ENCODE measurements around the gene SCO2. TPM values are rescaled to one million over a fixed set of nuclear protein-coding genes. Genes with fewer than 3 reads are reported as not detected.

SCO2 gene
- total RNA-seq, 1 donor: 5.1 TPM

DNA sequence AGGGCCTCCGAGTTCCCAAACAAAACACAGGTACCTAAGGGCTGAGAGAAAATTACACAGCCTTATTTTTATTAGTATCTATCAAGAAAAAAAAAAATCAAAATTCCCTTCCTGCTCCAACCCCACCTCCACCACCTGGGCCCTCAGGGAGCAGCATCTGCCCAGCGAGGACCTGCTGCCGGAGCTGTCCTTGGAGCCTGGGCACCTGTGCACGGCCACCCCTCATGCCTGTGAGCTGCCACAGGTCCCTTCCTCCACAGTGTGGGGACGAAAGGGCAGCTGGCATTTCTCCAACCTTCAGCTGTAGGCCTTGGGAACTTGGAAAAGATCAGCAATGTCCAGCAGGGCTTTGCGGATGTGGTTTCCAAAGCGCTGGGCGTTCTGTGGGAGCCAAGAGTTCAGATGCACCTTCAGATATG is 43.7 kb upstream of the SCO2 start:
- peaks cover 9% of the 10 kb centered on the region for H3K27me3 ChIP-seq (ENCODE audit: insufficient read depth, low read length)
- H3K4me2 ChIP-seq (ENCODE audit: insufficient read depth, low read length): no peak overlapping the region
- no peak overlapping the region for H3K4me3 ChIP-seq (ENCODE audit: insufficient read depth, low read length)
- H3K27ac ChIP-seq (ENCODE audit: low read depth, low read length): no peak overlapping the region
- TF ChIP-seq CTCF (IDR thresholded peaks at IDR 0.05; ENCODE audit: extremely low read depth, low read depth, low read length): no peak
- no peaks in the 10 kb centered on the region for H3K79me2 ChIP-seq (ENCODE audit: insufficient read depth, low read length)
- H2AFZ ChIP-seq (ENCODE audit: low read length): no peak overlapping the region
- H3K4me1 ChIP-seq (ENCODE audit: insufficient read depth, low read length): no peaks in the 10 kb centered on the region
- no peaks in the 10 kb centered on the region for H4K20me1 ChIP-seq (ENCODE audit: insufficient read depth, low read length)
- no peaks in the 10 kb centered on the region for H3K9me3 ChIP-seq (ENCODE audit: low read depth, low read length)
- H3K36me3 ChIP-seq (ENCODE audit: insufficient read depth, low read length): no peaks in the 10 kb centered on the region
- no peak for DNase-seq (ENCODE audit: insufficient read length, low spot score, missing footprints)

GRCh38 chr22:50568626-50569025 is 43.2 kb upstream of the SCO2 start:
- Histone ChIP-seq H3K27me3 (ENCODE audit: insufficient read depth, low read length) (peaks cover 9% of the 10 kb centered on the region), H3K9me3 (ENCODE audit: low read depth, low read length) (no peaks in the 10 kb centered on the region), H3K4me3 (ENCODE audit: insufficient read depth, low read length) (no peak overlapping the region), H3K27ac (ENCODE audit: low read depth, low read length) (no peak overlapping the region), H2AFZ (ENCODE audit: low read length) (no peak overlapping the region), H3K4me2 (ENCODE audit: insufficient read depth, low read length) (no peak overlapping the region), H3K4me1 (ENCODE audit: insufficient read depth, low read length) (peaks cover under 1% of the 10 kb centered on the region), H4K20me1 (ENCODE audit: insufficient read depth, low read length) (no peaks in the 10 kb centered on the region), H3K79me2 (ENCODE audit: insufficient read depth, low read length) (no peaks in the 10 kb centered on the region), H3K36me3 (ENCODE audit: insufficient read depth, low read length) (no peaks in the 10 kb centered on the region)
- TF ChIP-seq CTCF (IDR thresholded peaks at IDR 0.05; ENCODE audit: extremely low read depth, low read depth, low read length): no peak
- DNase-seq (ENCODE audit: insufficient read length, low spot score, missing footprints): peak; percentile 30

DNA sequence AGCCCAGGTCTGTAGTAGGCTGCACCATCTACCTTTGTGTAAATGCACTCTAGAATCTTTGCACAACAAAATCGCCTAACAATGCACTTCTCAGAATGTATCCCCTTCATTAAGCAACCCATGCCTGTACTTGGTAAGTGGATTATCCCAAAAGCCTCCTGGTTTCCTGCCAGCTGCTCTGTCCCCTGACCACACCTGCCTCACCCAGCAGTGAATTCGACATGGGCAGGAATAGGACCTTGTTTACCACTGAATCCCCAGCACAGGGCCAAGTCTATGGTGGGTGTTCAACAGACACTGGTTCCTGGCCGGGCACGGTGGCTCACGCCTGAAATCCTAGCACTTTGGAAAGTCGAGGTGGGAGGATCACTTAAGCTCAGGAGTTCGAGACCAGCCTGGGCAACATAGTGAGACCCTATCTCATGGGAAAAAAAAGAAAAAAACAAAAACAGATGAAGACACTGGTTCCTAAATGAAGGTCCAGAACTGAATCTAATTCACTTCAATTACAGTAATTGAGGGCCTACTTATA is 42.4 kb upstream of the SCO2 start:
- Histone ChIP-seq H3K27me3 (ENCODE audit: insufficient read depth, low read length) (peaks cover 9% of the 10 kb centered on the region), H3K79me2 (ENCODE audit: insufficient read depth, low read length) (no peaks in the 10 kb centered on the region), H3K9me3 (ENCODE audit: low read depth, low read length) (no peaks in the 10 kb centered on the region), H3K27ac (ENCODE audit: low read depth, low read length) (no peak overlapping the region), H4K20me1 (ENCODE audit: insufficient read depth, low read length) (no peaks in the 10 kb centered on the region), H3K4me2 (ENCODE audit: insufficient read depth, low read length) (no peak overlapping the region), H3K4me3 (ENCODE audit: insufficient read depth, low read length) (no peak overlapping the region), H3K4me1 (ENCODE audit: insufficient read depth, low read length) (peaks cover 7% of the 10 kb centered on the region), H2AFZ (ENCODE audit: low read length) (no peak overlapping the region), H3K36me3 (ENCODE audit: insufficient read depth, low read length) (no peaks in the 10 kb centered on the region)
- DNase-seq (ENCODE audit: insufficient read length, low spot score, missing footprints): peak; percentile 49
- no peak for TF ChIP-seq CTCF (IDR thresholded peaks at IDR 0.05; ENCODE audit: extremely low read depth, low read depth, low read length)

DNA sequence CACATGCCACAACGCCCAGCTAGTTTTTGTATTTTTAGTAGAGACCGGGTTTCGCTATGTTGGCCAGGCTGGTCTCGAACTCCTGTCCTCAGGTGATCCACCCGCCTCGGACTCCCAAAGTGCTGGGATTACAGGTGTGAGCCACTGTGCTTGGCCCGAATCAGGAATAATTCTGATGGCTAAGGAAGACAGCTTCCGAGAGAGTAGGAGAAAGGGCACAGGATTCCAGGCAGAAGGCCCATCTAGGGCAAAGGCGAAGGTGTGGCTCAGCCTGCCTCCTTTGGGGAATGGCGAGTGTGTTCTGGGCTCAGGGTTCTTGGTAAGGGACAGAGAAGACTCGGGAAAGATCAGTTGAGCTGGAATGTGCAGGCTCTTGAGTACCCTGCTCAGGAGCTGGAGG is 38.9 kb upstream of the SCO2 start:
- H3K9me3 ChIP-seq (ENCODE audit: low read depth, low read length): no peaks in the 10 kb centered on the region
- DNase-seq (ENCODE audit: insufficient read length, low spot score, missing footprints): peak; percentile 11
- no peaks in the 10 kb centered on the region for H3K36me3 ChIP-seq (ENCODE audit: insufficient read depth, low read length)
- H2AFZ ChIP-seq (ENCODE audit: low read length): no peak overlapping the region
- no peaks in the 10 kb centered on the region for H4K20me1 ChIP-seq (ENCODE audit: insufficient read depth, low read length)
- peaks cover 7% of the 10 kb centered on the region for H3K4me1 ChIP-seq (ENCODE audit: insufficient read depth, low read length)
- H3K4me2 ChIP-seq (ENCODE audit: insufficient read depth, low read length): no peak overlapping the region
- H3K4me3 ChIP-seq (ENCODE audit: insufficient read depth, low read length): no peak overlapping the region
- no peaks in the 10 kb centered on the region for H3K79me2 ChIP-seq (ENCODE audit: insufficient read depth, low read length)
- peaks cover 9% of the 10 kb centered on the region for H3K27me3 ChIP-seq (ENCODE audit: insufficient read depth, low read length)
- no peak for TF ChIP-seq CTCF (IDR thresholded peaks at IDR 0.05; ENCODE audit: extremely low read depth, low read depth, low read length)
- no peak overlapping the region for H3K27ac ChIP-seq (ENCODE audit: low read depth, low read length)

Data from osteoblast (primary cell).